IMR-90 (cell line): ENCODE data around the gene CYP2E1. TPM values are rescaled to one million over a fixed set of nuclear protein-coding genes. Genes with fewer than 3 reads are reported as not detected.
"Not testable (repeated sequence)": the region's sequence is repeated elsewhere in the genome, so short reads cannot be mapped to it uniquely, and the experiment has no call there.

Experiments
- ATAC-seq: fragments of 200-7000 bp; cut with Tn5 transposase; 2 replicates; pipeline ENCODE4 v1.9.1; 2020; ENCODE audit warnings: low read depth, mild to moderate bottlenecking, moderate library complexity
- BruUV-seq: library from RNA; stranded (reverse); fragments of 400-500 nt; replicated peaks from 2 replicates; lab custom pipeline; 2021; lab: Mats Ljungman, UMichigan
- CTCF ChIA-PET: fragments of 300-600 bp; formaldehyde crosslinking; extraction: SDS; loops from one replicate; lab custom pipeline; 2021; ENCODE audit warnings: antibody characterized with exemption; lab: Yijun Ruan, JAX
- POLR2A ChIA-PET: fragments of 300-600 bp; sonication (Branson Sonifier 250); formaldehyde crosslinking; loops from one replicate; lab custom pipeline; 2022; ENCODE audit warnings: antibody characterized with exemption; ENCODE audit not compliant: unreplicated experiment; lab: Charles Lee
- DNase-seq: peaks from one replicate; pipeline ENCODE4 v3.0.0; 2013
- H2AFZ ChIP-seq: replicated peaks from 2 replicates; pipeline ENCODE3; 2013; ENCODE audit warnings: low read length, mild to moderate bottlenecking; ENCODE audit not compliant: poor library complexity
- H2AK5ac ChIP-seq: 2 replicates; pipeline ENCODE4 v1.6.1; 2013; ENCODE audit warnings: low read depth, low read length, inconsistent platforms
- H2AK9ac ChIP-seq: replicated peaks from 2 replicates; pipeline ENCODE3; 2013; ENCODE audit warnings: mild to moderate bottlenecking, low read depth, low read length, moderate library complexity; ENCODE audit not compliant: poor library complexity
- H2BK120ac ChIP-seq: 2 replicates; pipeline ENCODE4 v1.6.1; 2013; ENCODE audit warnings: low read depth, low read length, inconsistent platforms
- H2BK15ac ChIP-seq: 3 replicates; pipeline ENCODE4 v1.6.1; 2013; ENCODE audit warnings: low read depth, low read length, inconsistent platforms
- H2BK20ac ChIP-seq: 2 replicates; pipeline ENCODE4 v1.6.1; 2013; ENCODE audit warnings: low read depth, mild to moderate bottlenecking, inconsistent platforms, low read length, moderate library complexity
- H2BK5ac ChIP-seq: 2 replicates; pipeline ENCODE4 v1.6.1; 2013; ENCODE audit warnings: mild to moderate bottlenecking, low read depth, low read length, inconsistent platforms; ENCODE audit not compliant: poor library complexity, severe bottlenecking
- H3K14ac ChIP-seq: replicated peaks from 2 replicates; pipeline ENCODE4 v1.6.1; 2013; ENCODE audit warnings: low read depth, low read length, inconsistent platforms
- H3K18ac ChIP-seq: 2 replicates; pipeline ENCODE4 v1.6.1; 2013; ENCODE audit warnings: low read depth, low read length, control low read depth
- H3K23ac ChIP-seq: 2 replicates; pipeline ENCODE4 v1.6.1; 2013; ENCODE audit warnings: low read depth, low read length, inconsistent platforms
- H3K27ac ChIP-seq: 2 replicates; pipeline ENCODE4 v1.5.1; 2013; ENCODE audit warnings: mild to moderate bottlenecking, control low read depth, low read length; ENCODE audit not compliant: insufficient read depth
- H3K27me3 ChIP-seq: 2 replicates; pipeline ENCODE4 v1.6.1; 2013; ENCODE audit warnings: low read length; ENCODE audit not compliant: control insufficient read depth, insufficient read depth
- H3K36me3 ChIP-seq: 2 replicates; pipeline ENCODE4 v1.6.1; 2013; ENCODE audit warnings: low read length, mixed read lengths; ENCODE audit not compliant: control insufficient read depth, insufficient read depth
- H3K4ac ChIP-seq: 2 replicates; pipeline ENCODE4 v1.6.1; 2013; ENCODE audit warnings: low read depth, low read length, inconsistent platforms
- H3K4me1 ChIP-seq: 2 replicates; pipeline ENCODE4 v1.6.1; 2013; ENCODE audit warnings: low read length, mixed read lengths; ENCODE audit not compliant: control insufficient read depth, insufficient read depth
- H3K4me2 ChIP-seq: 2 replicates; pipeline ENCODE4 v1.6.1; 2013; ENCODE audit warnings: low read depth, mild to moderate bottlenecking, control low read depth, low read length, moderate library complexity
- H3K4me3 ChIP-seq: 2 replicates; pipeline ENCODE4 v1.5.1; 2013; ENCODE audit warnings: low read depth, mild to moderate bottlenecking, control low read depth, low read length, moderate library complexity; ENCODE audit not compliant: insufficient read depth
- H3K56ac ChIP-seq: 2 replicates; pipeline ENCODE4 v1.6.1; 2013; ENCODE audit warnings: low read length, inconsistent platforms; ENCODE audit not compliant: insufficient read depth; ENCODE audit errors: extremely low read depth
- H3K79me1 ChIP-seq, 2 experiments: 2 replicates each; pipeline ENCODE4 v1.6.1; 2013; ENCODE audit warnings: low read length in 2 of 2, inconsistent platforms in 1 of 2, low read depth in 1 of 2
- H3K9ac ChIP-seq: 2 replicates; pipeline ENCODE4 v1.6.1; 2013; ENCODE audit warnings: low read depth, low read length, control low read depth
- H3K9me1 ChIP-seq: 2 replicates; pipeline ENCODE4 v1.6.1; 2013; ENCODE audit warnings: low read length, inconsistent platforms; ENCODE audit not compliant: insufficient read depth
- H3K9me3 ChIP-seq: 2 replicates; pipeline ENCODE4 v1.6.1; 2013; ENCODE audit warnings: low read length; ENCODE audit not compliant: control insufficient read depth, insufficient read depth
- H4K20me1 ChIP-seq: 2 replicates; pipeline ENCODE4 v1.6.1; 2013; ENCODE audit warnings: low read length, inconsistent platforms; ENCODE audit not compliant: insufficient read depth
- H4K5ac ChIP-seq: 2 replicates; pipeline ENCODE4 v1.6.1; 2013; ENCODE audit warnings: mild to moderate bottlenecking, low read depth, low read length, control low read depth
- H4K8ac ChIP-seq, 2 experiments: 2 replicates each; pipeline ENCODE4 v1.6.1; 2013; ENCODE audit warnings: low read depth in 2 of 2, low read length in 2 of 2, control low read depth in 1 of 2, inconsistent platforms in 1 of 2
- H4K91ac ChIP-seq: 2 replicates; pipeline ENCODE4 v1.6.1; 2013; ENCODE audit warnings: low read depth, low read length, inconsistent platforms; ENCODE audit not compliant: insufficient read depth
- WGBS, 2 experiments: methylation state at CpG; one replicate each; pipeline versions ENCODE4 v1.1.5 to v1.1.7; 2013; ENCODE audit warnings: missing lambda C conversion rate in 2 of 2; ENCODE audit not compliant: insufficient read length in 1 of 2; ENCODE audit errors: extremely low coverage in 2 of 2; 5-methylcytosine and 5-hydroxymethylcytosine counted together
- dilution Hi-C: fragments of 300-500 bp; cut with HindIII; formaldehyde crosslinking; loops from one replicate; pipeline ENCODE4 v1.14.3; 2018; ENCODE audit warnings: low sequenced_read_pairs; ENCODE audit not compliant: unreplicated experiment
- in situ Hi-C: fragments of 300-500 bp; cut with MboI; formaldehyde crosslinking; loops from 3 replicates; pipeline ENCODE4 v1.14.3; 2019; ENCODE audit warnings: low sequenced_read_pairs, inconsistent platforms, mixed read lengths
- intact Hi-C: fragments of 100-400 bp; cut with micrococcal nuclease; formaldehyde crosslinking; loops from 2 replicates; pipeline ENCODE4 v1.10.0; 2022
- polyA plus RNA-seq, 3 experiments: library from polyadenylated mRNA; depleted of rRNA; stranded (reverse); fragments of >200 nt; gene quantifications; 2 replicates each; pipeline ENCODE4 v1.2.3, GENCODE V29; 2012; ENCODE audit warnings: low replicate concordance in 1 of 3
- total RNA-seq: library from RNA; depleted of rRNA; stranded (reverse); fragments of >200 nt; gene quantifications from 2 replicates; pipeline ENCODE4 v1.2.3, GENCODE V29; 2012

CYP2E1 gene
- total and polyA plus RNA-seq, 2 of the 4 experiments (the other 2 are of a cell fraction), result 0.36 to 1.7 TPM

GRCh38 chr10:133569801-133570200 is 42.6 kb downstream of the CYP2E1 start:
- CTCF ChIA-PET, H2BK15ac ChIP-seq, H4K91ac ChIP-seq, H3K4me3 ChIP-seq, H3K4me2 ChIP-seq, H2AK5ac ChIP-seq, H2BK20ac ChIP-seq, DNase-seq, H3K23ac ChIP-seq, BruUV-seq, ATAC-seq, H4K5ac ChIP-seq, H3K4ac ChIP-seq, H4K20me1 ChIP-seq, dilution Hi-C loops, H4K8ac ChIP-seq, H3K27ac ChIP-seq, intact Hi-C loops, H2AK9ac ChIP-seq, H3K36me3 ChIP-seq, H2BK5ac ChIP-seq, H2AFZ ChIP-seq, H3K9ac ChIP-seq, H3K18ac ChIP-seq, H3K56ac ChIP-seq, H3K14ac ChIP-seq, H2BK120ac ChIP-seq, H3K9me1 ChIP-seq, H3K27me3 ChIP-seq, H3K79me1 ChIP-seq, H3K4me1 ChIP-seq, POLR2A ChIA-PET: not testable (repeated sequence)
- in situ Hi-C loops, result loop anchor here (5.0 kb wide), 1 partner anchor 132 kb away; no protein-coding TSS in a partner anchor
- no CpG with 5 or more reads among the region's 21 CpGs for WGBS, 2 experiments
- H3K9me3 ChIP-seq, result peaks cover 20% of the 10 kb centered on the region

GRCh38 chr10:133572055-133572454 is 44.9 kb downstream of the CYP2E1 start:
- H3K56ac ChIP-seq, dilution Hi-C loops, H3K14ac ChIP-seq, H2BK15ac ChIP-seq, BruUV-seq, H3K27me3 ChIP-seq, ATAC-seq, H4K20me1 ChIP-seq, H4K5ac ChIP-seq, DNase-seq, H3K9me1 ChIP-seq, H3K27ac ChIP-seq, POLR2A ChIA-PET, H2AK9ac ChIP-seq, H3K79me1 ChIP-seq, H3K4me2 ChIP-seq, H2AK5ac ChIP-seq, H3K4me3 ChIP-seq, H3K4me1 ChIP-seq, H2AFZ ChIP-seq, H3K23ac ChIP-seq, H3K18ac ChIP-seq, CTCF ChIA-PET, H3K4ac ChIP-seq, H2BK20ac ChIP-seq, H3K36me3 ChIP-seq, H4K8ac ChIP-seq, H3K9ac ChIP-seq, H2BK5ac ChIP-seq, H4K91ac ChIP-seq, intact Hi-C loops, H2BK120ac ChIP-seq: not testable (repeated sequence)
- 70% methylated on average over 2 of the region's 11 CpGs; no CpG with 5 or more reads in 1 of the 2 experiments for WGBS, 2 experiments
- H3K9me3 ChIP-seq, result peaks cover 10% of the 10 kb centered on the region
- in situ Hi-C loops, result loop anchor here (5.0 kb wide), 1 partner anchor 135 kb away; no protein-coding TSS in a partner anchor
